ENCODE results near the gene BMF.
A peak's percentile ranks its signal among the peaks of the same experiment; 100 is the strongest.

BMF gene

DNA sequence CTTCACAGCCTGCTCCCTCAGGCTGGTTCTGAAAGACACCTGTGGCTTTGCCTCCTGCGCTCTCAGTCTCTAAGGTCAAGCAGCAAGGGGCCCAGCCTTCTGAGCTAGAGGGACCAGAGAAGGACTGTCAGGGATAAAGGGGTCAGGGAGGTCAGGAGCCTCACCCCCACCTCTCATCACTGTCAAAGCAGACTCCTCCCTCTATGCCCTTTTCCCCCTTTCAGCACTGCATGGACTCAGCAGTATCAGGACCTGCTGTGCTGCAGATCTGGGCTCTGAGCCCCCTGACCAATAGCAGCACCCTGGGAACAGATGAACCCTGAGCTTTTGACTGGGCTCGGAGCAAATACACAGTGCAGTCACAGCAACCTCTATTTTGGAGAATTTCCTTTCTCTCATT, 3.2 kb upstream of the BMF start:
- H3K36me3 ChIP-seq (ENCODE audit: control insufficient read depth, insufficient read depth, low read length) = no peaks in the 10 kb centered on the region
- DNase-seq (ENCODE audit: extremely low read depth, insufficient read length) = no peak
- TF ChIP-seq, protein P1, sequence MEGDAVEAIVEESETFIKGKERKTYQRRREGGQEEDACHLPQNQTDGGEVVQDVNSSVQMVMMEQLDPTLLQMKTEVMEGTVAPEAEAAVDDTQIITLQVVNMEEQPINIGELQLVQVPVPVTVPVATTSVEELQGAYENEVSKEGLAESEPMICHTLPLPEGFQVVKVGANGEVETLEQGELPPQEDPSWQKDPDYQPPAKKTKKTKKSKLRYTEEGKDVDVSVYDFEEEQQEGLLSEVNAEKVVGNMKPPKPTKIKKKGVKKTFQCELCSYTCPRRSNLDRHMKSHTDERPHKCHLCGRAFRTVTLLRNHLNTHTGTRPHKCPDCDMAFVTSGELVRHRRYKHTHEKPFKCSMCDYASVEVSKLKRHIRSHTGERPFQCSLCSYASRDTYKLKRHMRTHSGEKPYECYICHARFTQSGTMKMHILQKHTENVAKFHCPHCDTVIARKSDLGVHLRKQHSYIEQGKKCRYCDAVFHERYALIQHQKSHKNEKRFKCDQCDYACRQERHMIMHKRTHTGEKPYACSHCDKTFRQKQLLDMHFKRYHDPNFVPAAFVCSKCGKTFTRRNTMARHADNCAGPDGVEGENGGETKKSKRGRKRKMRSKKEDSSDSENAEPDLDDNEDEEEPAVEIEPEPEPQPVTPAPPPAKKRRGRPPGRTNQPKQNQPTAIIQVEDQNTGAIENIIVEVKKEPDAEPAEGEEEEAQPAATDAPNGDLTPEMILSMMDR (IDR thresholded peaks at IDR 0.05; ENCODE audit: insufficient read depth, low read length, poor library complexity, severe bottlenecking) = no peak
- no peaks in the 10 kb centered on the region for H3K27me3 ChIP-seq (replicated peaks; ENCODE audit: control insufficient read depth, insufficient read depth, low read length)
- H3K4me3 ChIP-seq (replicated peaks; ENCODE audit: low read depth, low read length) = no peak overlapping the region

DNA sequence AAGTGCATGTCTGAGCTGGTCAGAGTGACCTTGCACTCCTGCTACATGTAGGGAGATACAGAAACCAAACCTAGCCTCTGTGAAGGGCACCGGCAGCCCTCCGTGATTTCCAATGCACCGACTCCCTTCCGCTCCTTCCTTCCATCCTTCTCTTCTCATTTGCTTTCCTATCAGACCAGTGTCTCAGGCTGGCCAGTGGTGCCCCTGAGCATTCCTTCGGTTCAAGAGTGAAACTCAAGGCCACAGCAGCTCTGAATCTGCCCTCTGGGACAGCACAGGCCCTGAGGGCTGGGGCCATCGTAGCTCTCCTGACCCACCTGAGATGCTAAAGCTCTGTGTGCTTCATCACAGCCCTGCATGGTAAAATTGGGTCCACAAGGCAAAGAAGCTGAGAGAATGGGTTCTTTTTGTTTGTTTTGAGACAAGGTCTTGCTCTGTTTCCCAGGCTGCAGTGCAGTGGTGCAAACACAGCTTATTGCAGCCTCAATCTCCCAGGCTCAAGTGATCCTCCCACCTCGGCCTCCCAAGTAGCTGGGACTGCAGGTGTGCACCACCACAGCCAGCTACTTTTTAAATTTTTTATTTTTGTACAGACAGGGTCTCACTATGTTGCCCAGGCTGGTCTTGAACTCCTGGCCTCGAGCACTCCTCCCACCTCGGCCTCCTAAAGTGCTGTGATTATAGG, 2.3 kb upstream of the BMF start:
- no peak for DNase-seq (ENCODE audit: extremely low read depth, insufficient read length)
- no peaks in the 10 kb centered on the region for H3K27me3 ChIP-seq (replicated peaks; ENCODE audit: control insufficient read depth, insufficient read depth, low read length)
- H3K4me3 ChIP-seq (replicated peaks; ENCODE audit: low read depth, low read length) = no peak overlapping the region
- H3K36me3 ChIP-seq (ENCODE audit: control insufficient read depth, insufficient read depth, low read length) = no peaks in the 10 kb centered on the region
- TF ChIP-seq, protein P1 (IDR thresholded peaks at IDR 0.05; ENCODE audit: insufficient read depth, low read length, poor library complexity, severe bottlenecking) = no peak

DNA sequence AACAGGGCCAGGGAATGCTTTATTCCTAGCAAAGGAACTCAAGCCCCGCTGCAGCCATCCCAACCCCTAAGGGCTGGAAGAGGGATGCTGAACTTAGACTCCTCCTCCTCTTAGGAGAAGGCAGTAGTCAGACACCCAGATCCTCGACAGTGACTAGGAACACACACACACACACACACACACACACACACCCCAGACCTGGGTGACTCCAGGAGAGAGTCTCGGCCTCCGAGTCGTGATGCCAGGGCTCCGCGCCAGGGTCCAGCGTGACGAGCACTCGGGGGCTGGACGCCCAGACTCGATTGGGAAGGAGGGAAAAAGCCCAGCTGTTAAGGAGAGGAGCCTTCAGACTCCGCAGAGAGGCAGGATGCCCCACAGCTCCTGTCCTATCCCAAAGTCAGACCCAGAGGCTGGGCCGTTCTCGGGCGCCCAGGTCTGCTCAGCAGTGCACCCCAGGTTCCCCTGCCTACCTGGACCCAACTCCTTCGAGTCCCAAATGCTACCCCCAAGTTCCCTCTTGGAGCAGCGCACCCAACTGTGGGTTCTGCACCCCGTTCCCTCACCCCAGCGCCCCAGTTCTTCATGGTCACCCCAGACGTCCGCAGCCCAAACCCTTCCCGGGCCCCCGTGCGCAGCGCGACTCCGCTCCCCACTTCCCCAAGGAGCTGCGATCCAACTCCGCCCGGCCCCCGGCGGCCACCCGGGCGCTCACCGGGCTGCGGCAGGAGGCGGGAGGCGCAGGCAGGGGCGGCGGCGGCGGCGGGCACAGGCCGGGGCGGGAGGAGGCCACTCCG, 421 bp downstream of the BMF start:
- H3K4me3 ChIP-seq (replicated peaks; ENCODE audit: low read depth, low read length) = peak overlapping the region; percentile 84
- peak; percentile 32 for DNase-seq (ENCODE audit: extremely low read depth, insufficient read length)
- H3K36me3 ChIP-seq (ENCODE audit: control insufficient read depth, insufficient read depth, low read length) = peaks cover 2% of the 10 kb centered on the region; the same call in 1 of the 2 replicates
- no peaks in the 10 kb centered on the region for H3K27me3 ChIP-seq (replicated peaks; ENCODE audit: control insufficient read depth, insufficient read depth, low read length)
- TF ChIP-seq, protein P1 (IDR thresholded peaks at IDR 0.05; ENCODE audit: insufficient read depth, low read length, poor library complexity, severe bottlenecking) = no peak

DNA sequence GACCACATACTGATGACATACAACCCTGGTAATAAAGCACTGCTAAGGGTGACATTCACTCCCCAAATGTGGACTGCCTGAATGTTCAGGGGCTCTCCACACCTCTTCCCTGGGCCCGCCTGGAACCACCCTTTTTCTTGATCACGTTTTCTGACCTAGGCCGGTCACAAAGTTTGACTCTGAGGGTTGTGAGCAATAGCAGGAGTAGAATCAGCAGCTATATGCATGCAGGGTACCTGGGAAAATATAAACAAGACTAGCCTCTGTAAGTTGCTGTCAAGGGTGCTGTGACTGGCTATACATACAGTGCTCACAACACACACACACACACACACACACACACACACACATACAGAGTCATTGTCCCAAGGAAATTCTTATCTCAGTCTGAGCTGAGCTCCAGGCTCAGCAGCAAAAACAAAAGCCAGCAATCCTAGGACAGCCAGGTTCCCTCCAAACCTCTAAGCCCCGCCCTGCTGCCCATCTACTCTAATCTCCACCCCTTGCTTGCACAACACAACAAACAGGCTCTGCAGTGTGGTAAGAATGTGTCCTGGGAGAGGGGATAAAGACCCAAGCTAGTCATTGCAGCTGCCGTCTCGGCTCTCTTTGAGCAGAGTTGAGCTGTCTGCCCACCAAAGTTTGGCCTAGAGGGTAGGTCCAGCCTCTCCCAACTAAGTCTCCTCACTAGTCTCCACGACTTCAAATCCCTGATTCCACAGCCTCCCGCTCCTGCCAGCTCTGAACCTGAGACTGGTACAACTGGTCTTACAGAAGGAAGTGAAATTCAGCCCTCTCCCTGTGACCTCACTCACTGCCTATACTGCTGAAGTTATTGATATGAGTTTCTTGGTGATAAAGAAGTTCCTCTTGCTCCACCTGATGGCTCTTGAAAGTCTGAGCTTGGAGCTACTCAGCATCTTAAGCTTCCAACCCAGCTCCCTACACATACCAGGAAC, 2.2 kb downstream of the BMF start:
- peak; percentile 73 for DNase-seq (ENCODE audit: extremely low read depth, insufficient read length)
- TF ChIP-seq, protein P1 (IDR thresholded peaks at IDR 0.05; ENCODE audit: insufficient read depth, low read length, poor library complexity, severe bottlenecking) = peak; percentile 48
- H3K4me3 ChIP-seq (replicated peaks; ENCODE audit: low read depth, low read length) = peak overlapping the region; percentile 84
- peaks cover 5% of the 10 kb centered on the region for H3K36me3 ChIP-seq (ENCODE audit: control insufficient read depth, insufficient read depth, low read length)
- no peaks in the 10 kb centered on the region for H3K27me3 ChIP-seq (replicated peaks; ENCODE audit: control insufficient read depth, insufficient read depth, low read length)

DNA sequence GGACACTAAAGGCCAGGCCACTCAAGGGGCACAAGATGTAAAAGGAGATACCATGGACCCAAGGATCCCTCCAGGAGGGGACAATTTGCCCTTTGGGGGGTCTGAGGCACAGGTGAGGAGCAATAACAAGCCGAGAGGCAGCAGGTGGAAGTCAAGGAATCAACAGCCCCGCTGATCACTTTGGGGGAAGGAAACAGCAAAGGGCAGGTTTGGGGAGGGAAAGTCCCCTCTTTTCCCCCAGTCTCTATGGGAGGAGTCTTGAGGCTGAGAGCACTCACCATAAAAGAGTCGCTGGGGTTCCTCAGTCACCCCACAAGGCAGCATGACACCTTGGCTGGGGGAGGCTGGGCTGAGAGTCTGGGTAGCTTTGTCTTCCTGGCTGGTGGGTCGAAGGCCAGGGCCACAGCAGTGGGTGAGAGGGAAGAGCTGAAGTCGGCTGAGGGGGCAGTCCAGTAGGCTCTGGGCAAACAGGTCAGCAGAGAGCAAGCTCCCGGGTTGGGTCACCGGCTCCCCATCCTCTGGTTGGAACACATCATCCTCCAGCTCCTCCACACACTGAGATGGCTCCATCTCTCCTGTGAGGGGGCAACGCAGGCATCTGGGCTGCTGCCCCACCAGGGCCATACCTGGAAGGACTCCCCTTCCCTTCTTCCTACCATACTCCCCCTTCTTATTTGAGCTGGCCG, 3.0 kb downstream of the BMF start:
- DNase-seq (ENCODE audit: extremely low read depth, insufficient read length) = peak; percentile 58
- TF ChIP-seq, protein P1 (IDR thresholded peaks at IDR 0.05; ENCODE audit: insufficient read depth, low read length, poor library complexity, severe bottlenecking) = no peak
- peaks cover 7% of the 10 kb centered on the region for H3K36me3 ChIP-seq (ENCODE audit: control insufficient read depth, insufficient read depth, low read length)
- H3K4me3 ChIP-seq (replicated peaks; ENCODE audit: low read depth, low read length) = peak overlapping the region; percentile 38
- no peaks in the 10 kb centered on the region for H3K27me3 ChIP-seq (replicated peaks; ENCODE audit: control insufficient read depth, insufficient read depth, low read length)

All from GM06990 (cell line).